ENCODE measurements around the gene SERPINA5.

The SERPINA5 gene

GRCh38 chr14:94628578-94628977 is 47.4 kb downstream of the SERPINA5 start:
- H3K27ac Mint-ChIP-seq: no peak overlapping the region
- no peak overlapping the region for H3K4me3 Mint-ChIP-seq
- no peaks in the 10 kb centered on the region for H3K9me3 Mint-ChIP-seq
- peaks cover 24% of the 10 kb centered on the region for H3K27me3 Mint-ChIP-seq (ENCODE audit: low read depth)
- no peaks in the 10 kb centered on the region for H3K4me1 Mint-ChIP-seq
- no peak for TF ChIP-seq CTCF (IDR thresholded peaks at IDR 0.05; ENCODE audit: unreplicated experiment in 3 of 3)
- no peaks in the 10 kb centered on the region for H3K36me3 Mint-ChIP-seq (ENCODE audit: low read depth)

- no peaks in the 10 kb centered on the region for H3K9me3 Mint-ChIP-seq
- TF ChIP-seq CTCF (IDR thresholded peaks at IDR 0.05; ENCODE audit: unreplicated experiment in 3 of 3): no peak
- H3K27ac Mint-ChIP-seq: no peak overlapping the region
- H3K4me1 Mint-ChIP-seq: no peaks in the 10 kb centered on the region
- peaks cover 35% of the 10 kb centered on the region for H3K27me3 Mint-ChIP-seq (ENCODE audit: low read depth)
- H3K4me3 Mint-ChIP-seq: no peak overlapping the region
- no peaks in the 10 kb centered on the region for H3K36me3 Mint-ChIP-seq (ENCODE audit: low read depth)
Observed at GRCh38 chr14:94630396-94630795, 49.2 kb downstream of the SERPINA5 start.

GRCh38 chr14:94631050-94631449 is 49.8 kb downstream of the SERPINA5 start:
- Mint-ChIP-seq H3K4me1 (no peaks in the 10 kb centered on the region), H3K4me3 (no peak overlapping the region), H3K27me3 (ENCODE audit: low read depth) (peaks cover 35% of the 10 kb centered on the region), H3K9me3 (no peaks in the 10 kb centered on the region), H3K36me3 (ENCODE audit: low read depth) (no peaks in the 10 kb centered on the region), H3K27ac (no peak overlapping the region)
- TF ChIP-seq CTCF (IDR thresholded peaks at IDR 0.05; ENCODE audit: unreplicated experiment in 3 of 3): no peak

- Mint-ChIP-seq H3K4me3 (no peak overlapping the region), H3K27ac (no peak overlapping the region), H3K36me3 (ENCODE audit: low read depth) (no peaks in the 10 kb centered on the region), H3K4me1 (no peaks in the 10 kb centered on the region), H3K9me3 (no peaks in the 10 kb centered on the region), H3K27me3 (ENCODE audit: low read depth) (peaks cover 35% of the 10 kb centered on the region)
- no peak for TF ChIP-seq CTCF (IDR thresholded peaks at IDR 0.05; ENCODE audit: unreplicated experiment in 3 of 3)
Observed at GRCh38 chr14:94631536-94632304, 50.5 kb downstream of the SERPINA5 start.

- H3K4me1 Mint-ChIP-seq: no peaks in the 10 kb centered on the region
- no peak overlapping the region for H3K27ac Mint-ChIP-seq
- H3K27me3 Mint-ChIP-seq (ENCODE audit: low read depth): peaks cover 35% of the 10 kb centered on the region
- TF ChIP-seq CTCF (IDR thresholded peaks at IDR 0.05; ENCODE audit: unreplicated experiment in 3 of 3): no peak
- no peaks in the 10 kb centered on the region for H3K36me3 Mint-ChIP-seq (ENCODE audit: low read depth)
- no peak overlapping the region for H3K4me3 Mint-ChIP-seq
- H3K9me3 Mint-ChIP-seq: no peaks in the 10 kb centered on the region
Observed at GRCh38 chr14:94632305-94632590, 51.0 kb downstream of the SERPINA5 start.

GRCh38 chr14:94633121-94633520 is 51.9 kb downstream of the SERPINA5 start:
- H3K4me1 Mint-ChIP-seq: no peaks in the 10 kb centered on the region

More at GRCh38 chr14:94633121-94633520, 51.9 kb downstream of the SERPINA5 start:
- Mint-ChIP-seq H3K4me3 (no peak overlapping the region), H3K27ac (no peak overlapping the region), H3K9me3 (no peaks in the 10 kb centered on the region), H3K36me3 (ENCODE audit: low read depth) (no peaks in the 10 kb centered on the region), H3K27me3 (ENCODE audit: low read depth) (peaks cover 37% of the 10 kb centered on the region)
- TF ChIP-seq CTCF (IDR thresholded peaks at IDR 0.05; ENCODE audit: unreplicated experiment in 3 of 3): no peak

Measured in nephron (organoid).